NK-92 treated with Interleukin-12 subunit alpha and Interleukin-12 subunit beta, amount 100 ng/mL, for 24 hours (cell line): Measurements from ENCODE around the gene ST8SIA5.

ENCODE experiments used
- DNase-seq: peaks from one replicate; lab custom pipeline; 2025; lab: John Stamatoyannopoulos, UW

Gene ST8SIA5, protein sequence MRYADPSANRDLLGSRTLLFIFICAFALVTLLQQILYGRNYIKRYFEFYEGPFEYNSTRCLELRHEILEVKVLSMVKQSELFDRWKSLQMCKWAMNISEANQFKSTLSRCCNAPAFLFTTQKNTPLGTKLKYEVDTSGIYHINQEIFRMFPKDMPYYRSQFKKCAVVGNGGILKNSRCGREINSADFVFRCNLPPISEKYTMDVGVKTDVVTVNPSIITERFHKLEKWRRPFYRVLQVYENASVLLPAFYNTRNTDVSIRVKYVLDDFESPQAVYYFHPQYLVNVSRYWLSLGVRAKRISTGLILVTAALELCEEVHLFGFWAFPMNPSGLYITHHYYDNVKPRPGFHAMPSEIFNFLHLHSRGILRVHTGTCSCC

GRCh38 chr18:46756559-46757201, at the start of gene ST8SIA5:
ST8SIA5 (minus strand) TSS chr18:46757053; CDS start chr18:46756508, 545 bp downstream.
- DNase-seq, result no peak

GRCh38 chr18:46795945-46796344, 39.1 kb upstream of the ST8SIA5 start:
- peak; percentile 1 for DNase-seq

GRCh38 chr18:46794607-46795006, 37.8 kb upstream of the ST8SIA5 start:
- DNase-seq, result no peak

GRCh38 chr18:46793565-46793964, 36.7 kb upstream of the ST8SIA5 start:
- no peak for DNase-seq

DNA sequence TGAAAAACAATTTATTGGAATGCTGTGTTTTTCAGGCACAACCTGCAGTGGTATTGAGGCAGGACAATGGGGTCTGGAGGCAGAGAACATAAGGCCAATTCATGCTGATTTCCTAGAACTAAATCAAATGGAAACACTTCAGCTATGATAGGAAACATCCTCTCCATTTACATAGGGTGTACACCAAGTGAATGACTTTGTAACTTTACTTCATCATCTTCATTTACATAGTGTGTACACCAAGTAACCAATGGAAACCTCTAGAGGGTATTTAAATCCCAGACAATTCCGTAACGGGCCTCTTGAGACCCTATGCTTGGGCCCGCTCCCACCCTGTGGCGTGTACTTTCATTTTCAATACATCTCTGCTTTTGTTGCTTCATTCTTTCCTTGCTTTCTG, 32.2 kb upstream of the ST8SIA5 start:
- DNase-seq, result no peak

GRCh38 chr18:46787674-46788073, 30.8 kb upstream of the ST8SIA5 start:
- no peak for DNase-seq

DNA sequence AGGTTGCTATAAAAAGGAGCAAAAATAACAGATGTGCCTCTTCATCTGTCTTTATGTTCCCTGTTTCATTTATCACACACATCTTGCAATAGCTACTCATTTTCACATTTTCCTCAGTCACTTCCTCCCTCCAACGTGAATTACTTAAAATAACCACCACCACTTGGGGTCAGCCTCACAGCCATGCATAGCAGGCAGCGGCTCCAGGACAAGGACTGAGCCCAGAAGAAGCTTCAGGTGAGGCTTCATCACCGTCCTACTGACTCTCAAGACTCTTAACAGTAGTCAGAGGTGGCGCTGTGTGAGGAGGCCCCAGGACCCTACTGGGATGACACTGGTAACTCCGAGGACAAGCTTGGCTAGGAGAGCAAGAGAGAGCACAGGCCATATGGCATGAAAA, 15.5 kb upstream of the ST8SIA5 start:
- DNase-seq, result no peak

- no peak for DNase-seq
These were observed 14.3 kb upstream of the ST8SIA5 start for GRCh38 chr18:46771141-46771540.

DNA sequence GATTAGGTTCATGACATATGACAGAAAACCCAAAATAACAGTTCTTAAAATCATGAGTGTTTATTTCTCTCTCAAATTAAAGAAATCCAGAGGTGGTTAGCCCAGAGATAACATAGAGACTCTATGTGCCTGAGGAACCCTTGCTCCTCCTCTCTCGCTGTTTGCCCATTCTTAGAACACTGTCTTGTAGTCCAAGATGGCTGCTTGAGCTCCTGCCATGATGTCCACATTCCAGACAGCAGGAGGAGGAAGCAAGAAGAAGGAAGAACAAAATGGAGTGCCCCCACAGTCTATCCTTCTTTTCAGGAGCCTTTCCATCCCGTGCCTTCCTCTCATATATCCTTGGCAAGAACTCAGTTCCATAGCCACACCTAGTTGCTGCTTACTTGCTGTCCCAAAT, 13.9 kb upstream of the ST8SIA5 start:
- DNase-seq, result no peak

DNA sequence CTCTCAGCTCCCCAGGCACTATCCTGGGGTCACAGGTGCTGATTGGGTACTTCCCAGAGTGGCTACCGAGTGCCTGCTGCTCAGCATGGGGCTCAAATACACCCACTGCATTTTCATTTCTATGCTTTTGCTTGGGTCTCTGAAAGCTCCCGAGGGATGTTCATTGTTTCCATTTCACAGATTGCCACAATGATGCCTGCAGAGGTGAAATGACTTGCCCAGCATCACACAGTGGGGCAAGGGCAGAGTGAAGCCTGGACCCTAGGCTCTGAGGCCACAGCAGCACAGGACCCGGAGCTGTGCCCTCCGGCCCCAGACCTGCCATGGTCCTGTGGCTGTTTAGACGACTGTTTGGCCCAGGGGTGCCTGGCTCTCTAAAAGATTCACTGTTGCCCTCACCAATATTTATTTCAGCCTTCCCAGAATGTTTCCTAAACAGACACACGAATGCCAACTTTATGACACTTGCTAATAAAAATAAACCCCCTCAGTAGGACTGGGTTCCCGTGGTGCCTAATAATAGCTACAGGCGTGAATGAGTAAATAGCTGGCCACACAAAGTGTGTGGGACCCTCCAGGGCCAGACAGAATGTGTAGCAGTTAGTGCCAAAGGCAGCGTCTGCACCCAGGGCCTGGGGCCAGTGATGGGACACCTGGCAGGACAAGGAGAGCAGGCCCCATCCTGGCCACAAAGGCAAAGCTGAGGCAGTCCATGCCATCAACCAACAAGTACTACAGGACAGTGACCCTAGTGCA, 11.5 kb upstream of the ST8SIA5 start:
- DNase-seq, result no peak

DNA sequence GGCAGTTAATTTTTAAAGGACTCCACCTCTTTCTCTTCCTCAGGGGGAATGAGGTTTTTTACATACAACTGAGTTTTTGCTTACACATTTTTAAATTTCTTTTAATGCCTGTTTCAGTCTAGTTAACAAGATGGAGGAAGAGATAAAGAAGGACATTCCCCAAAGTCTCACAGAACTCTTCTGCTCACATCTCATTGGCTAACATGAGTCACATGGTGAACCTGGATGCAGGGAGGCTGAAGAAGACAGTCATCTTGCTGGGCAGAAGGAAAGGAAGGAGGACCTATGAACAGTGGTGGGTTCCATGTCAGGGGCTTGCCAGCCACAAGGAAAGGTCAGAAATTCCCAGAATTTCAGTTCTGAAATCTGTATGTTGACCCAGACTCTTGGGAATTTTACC, 10.4 kb upstream of the ST8SIA5 start:
- DNase-seq, result no peak

DNA sequence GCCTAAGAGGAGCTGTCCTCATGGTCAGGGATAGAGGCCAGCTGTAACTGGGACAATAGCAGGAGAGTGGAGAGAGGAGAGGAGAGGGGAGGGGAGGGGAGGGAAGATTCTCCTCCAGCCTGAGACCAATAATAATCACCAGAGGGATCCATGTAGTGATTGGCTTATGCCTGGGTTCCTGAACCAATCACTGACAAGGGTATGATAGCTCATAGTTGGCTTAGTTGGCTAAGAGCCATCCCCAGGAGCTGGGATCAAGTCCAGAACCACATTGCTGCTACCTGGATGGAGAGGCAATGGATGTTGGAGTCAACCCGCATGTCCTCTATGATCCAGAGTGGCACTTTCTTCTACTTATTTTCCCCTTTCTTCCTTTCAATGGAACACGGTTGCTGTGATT, 7.7 kb upstream of the ST8SIA5 start:
- no peak for DNase-seq

DNA sequence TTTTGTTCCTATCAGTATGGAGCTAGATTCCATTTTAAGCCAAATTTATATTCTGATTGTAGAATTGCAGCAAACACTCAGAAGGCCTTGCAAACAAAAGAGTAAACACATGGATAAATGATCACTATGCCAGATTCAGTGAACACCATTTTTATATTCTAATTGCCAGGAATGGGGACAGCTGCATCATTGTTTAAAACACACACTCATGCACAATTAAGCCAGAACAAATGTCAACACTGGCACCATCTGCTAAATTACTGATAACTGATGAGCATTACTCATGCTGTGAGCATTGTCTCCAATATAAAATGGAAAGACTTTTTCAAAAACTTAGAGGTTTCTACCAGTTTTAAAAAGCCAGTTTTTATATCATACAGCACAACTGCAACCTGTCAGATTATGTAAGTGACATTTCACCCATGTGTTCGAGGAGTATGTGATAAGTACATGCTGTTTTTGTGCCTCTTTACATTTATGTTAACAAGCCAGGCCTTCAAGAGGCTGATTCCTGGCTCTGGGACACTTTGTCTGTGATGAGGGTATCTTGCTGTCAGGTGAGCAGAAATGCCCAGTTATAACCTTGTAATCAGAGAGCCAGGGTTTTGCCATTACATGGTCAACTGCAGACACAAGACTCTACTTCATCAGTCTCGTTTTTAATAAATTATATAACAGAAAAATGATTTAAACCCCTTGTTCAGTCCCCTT, 4.4 kb upstream of the ST8SIA5 start:
- DNase-seq, result no peak

GRCh38 chr18:46759890-46760289, 3.0 kb upstream of the ST8SIA5 start:
- DNase-seq, result no peak

GRCh38 chr18:46756025-46756558, 761 bp downstream of the ST8SIA5 start:
- no peak for DNase-seq

- no peak for DNase-seq
These were observed 1.4 kb downstream of the ST8SIA5 start for GRCh38 chr18:46755315-46756024.

GRCh38 chr18:46754661-46755292, 2.1 kb downstream of the ST8SIA5 start:
- DNase-seq, result no peak

DNA sequence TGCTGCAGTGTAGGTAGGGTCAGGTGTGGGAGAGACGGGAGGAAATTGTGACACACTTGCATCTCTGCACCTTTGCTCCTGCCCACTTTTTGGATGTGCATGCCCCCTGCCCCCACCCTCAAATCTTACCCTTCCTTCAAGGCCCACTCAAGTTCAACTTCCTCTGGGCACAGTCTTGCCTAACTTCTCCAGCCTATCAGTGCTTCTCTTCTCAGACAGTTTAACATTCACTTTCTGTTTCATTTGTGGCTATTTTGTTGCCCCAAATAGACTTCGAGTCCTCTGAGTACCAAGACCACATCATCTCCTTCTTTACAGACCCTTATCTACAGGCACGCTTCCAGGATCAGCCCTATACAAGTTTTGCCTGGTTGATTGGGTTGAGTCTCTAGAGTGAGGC, 2.7 kb downstream of the ST8SIA5 start:
- DNase-seq, result peak; percentile 7

DNA sequence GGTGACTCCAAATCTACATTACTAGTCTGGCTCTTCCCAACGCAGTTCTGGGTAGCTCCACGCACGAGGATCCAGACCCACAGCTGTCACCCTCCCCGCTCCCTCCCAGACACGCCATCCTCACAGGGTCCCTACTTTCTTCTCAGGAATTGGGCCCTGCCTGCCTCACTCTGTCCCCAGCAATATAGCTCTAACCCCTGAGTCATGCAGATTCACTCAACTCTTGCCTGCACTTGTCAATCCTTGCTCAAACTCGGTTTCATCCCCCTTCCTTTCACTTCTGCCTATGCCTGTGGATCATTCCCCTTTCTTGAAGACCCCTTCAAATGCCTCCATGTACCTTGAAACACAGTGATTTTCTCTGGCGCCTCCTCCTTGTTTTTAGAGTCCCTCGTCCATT, 5.0 kb downstream of the ST8SIA5 start:
- no peak for DNase-seq

DNA sequence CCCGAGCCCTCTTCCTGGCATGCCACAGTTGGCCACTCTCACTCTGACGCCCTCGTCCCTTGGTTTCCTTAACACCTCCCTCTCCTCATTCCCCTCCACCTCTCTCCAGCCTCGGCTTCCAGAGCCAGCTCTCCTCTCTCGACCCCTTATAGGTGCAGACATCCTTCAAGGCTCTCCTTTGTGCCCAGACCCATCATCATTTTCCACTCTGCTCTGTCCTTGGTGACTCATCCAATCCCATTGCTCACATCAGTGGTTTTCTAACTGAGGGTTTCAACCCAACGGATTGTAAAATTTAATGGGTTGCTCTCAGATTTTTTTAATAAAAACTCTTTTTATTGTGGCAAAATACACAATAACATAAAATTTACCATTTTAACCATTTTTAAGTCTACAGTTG, 6.2 kb downstream of the ST8SIA5 start:
- no peak for DNase-seq

DNA sequence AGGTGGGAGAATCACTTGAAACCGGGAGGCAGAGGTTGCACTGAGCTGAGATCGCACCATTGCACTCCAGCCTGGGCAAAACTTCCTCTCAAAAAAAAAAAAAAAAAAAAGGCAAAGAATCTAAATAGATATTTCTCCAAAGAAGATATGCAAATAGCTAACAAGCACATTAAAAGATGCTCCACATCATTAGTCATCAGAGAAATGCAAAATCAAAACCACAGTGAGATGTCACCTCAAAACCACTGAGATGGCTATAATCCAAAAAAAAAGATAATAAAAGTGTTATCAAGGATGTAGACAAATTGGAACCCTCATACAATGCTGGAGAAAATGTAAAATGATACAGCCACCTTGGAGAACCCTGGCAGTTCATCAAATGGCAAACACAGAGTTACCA, 8.4 kb downstream of the ST8SIA5 start:
- no peak for DNase-seq
